Measurements from ENCODE around the gene IL3RA.

DNA sequence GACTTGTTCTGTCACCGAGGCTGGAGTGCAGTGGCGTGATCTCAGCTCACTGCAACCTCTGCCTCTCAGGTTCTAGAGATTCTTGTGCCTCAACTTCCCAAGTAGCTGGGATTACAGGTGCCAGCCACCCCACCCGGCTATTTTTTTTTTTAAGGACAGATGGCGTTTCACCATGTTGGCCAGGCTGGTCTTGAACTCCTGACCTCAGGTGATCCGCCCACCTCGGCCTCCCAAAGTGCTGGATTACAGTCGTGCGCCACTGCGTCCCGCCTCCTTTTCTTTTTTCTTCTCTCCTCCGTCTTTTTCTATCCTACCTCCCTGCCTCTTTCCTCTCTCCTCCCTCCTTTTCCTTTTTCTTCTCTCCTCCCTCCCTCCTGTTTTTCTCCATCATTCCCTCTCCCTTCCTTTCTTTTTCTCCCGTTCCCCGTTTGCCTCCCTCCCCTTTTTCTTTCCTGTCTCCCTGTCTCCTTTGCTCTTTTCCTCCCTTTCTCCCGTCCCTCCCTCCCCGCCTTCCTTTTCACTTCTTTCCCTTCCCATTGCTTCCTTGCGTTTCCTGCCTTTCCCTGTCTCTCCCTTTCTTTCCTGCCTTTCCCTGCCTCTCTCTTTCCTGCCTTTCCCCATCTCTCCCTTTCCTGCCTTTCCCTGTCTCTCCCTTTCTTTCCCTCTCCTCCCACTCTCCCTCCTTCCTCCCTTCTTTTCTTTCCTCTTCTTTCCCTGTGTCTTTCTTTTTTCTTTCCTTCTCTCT, 57.5 kb downstream of the IL3RA start:
- no peak for TF ChIP-seq POLR2A (IDR thresholded peaks at IDR 0.05)
- TF ChIP-seq, protein P1, sequence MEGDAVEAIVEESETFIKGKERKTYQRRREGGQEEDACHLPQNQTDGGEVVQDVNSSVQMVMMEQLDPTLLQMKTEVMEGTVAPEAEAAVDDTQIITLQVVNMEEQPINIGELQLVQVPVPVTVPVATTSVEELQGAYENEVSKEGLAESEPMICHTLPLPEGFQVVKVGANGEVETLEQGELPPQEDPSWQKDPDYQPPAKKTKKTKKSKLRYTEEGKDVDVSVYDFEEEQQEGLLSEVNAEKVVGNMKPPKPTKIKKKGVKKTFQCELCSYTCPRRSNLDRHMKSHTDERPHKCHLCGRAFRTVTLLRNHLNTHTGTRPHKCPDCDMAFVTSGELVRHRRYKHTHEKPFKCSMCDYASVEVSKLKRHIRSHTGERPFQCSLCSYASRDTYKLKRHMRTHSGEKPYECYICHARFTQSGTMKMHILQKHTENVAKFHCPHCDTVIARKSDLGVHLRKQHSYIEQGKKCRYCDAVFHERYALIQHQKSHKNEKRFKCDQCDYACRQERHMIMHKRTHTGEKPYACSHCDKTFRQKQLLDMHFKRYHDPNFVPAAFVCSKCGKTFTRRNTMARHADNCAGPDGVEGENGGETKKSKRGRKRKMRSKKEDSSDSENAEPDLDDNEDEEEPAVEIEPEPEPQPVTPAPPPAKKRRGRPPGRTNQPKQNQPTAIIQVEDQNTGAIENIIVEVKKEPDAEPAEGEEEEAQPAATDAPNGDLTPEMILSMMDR (IDR thresholded peaks at IDR 0.05), result no peak
